GM13976 (cell line): ENCODE measurements around the gene TMEM40.
A peak's percentile ranks its signal among the peaks of the same experiment; 100 is the strongest.

ENCODE experiments used
- DNase-seq: peaks from one replicate; pipeline ENCODE4 v3.0.0; 2012; ENCODE audit warnings: low spot score
- CTCF ChIP-seq: IDR thresholded peaks from 2 replicates; pipeline ENCODE4 v1.5.1; 2012; ENCODE audit warnings: borderline replicate concordance, mild to moderate bottlenecking; ENCODE audit not compliant: insufficient read depth; ENCODE audit errors: extremely low read depth, missing control alignments, control extremely low read depth
- in situ Hi-C: fragments of 300-500 bp; cut with MboI; formaldehyde crosslinking; loops from one replicate; pipeline ENCODE4 v1.12.0; 2022; ENCODE audit warnings: low sequenced_read_pairs, mixed read lengths, inconsistent platforms; ENCODE audit not compliant: unreplicated experiment

The TMEM40 gene

DNA sequence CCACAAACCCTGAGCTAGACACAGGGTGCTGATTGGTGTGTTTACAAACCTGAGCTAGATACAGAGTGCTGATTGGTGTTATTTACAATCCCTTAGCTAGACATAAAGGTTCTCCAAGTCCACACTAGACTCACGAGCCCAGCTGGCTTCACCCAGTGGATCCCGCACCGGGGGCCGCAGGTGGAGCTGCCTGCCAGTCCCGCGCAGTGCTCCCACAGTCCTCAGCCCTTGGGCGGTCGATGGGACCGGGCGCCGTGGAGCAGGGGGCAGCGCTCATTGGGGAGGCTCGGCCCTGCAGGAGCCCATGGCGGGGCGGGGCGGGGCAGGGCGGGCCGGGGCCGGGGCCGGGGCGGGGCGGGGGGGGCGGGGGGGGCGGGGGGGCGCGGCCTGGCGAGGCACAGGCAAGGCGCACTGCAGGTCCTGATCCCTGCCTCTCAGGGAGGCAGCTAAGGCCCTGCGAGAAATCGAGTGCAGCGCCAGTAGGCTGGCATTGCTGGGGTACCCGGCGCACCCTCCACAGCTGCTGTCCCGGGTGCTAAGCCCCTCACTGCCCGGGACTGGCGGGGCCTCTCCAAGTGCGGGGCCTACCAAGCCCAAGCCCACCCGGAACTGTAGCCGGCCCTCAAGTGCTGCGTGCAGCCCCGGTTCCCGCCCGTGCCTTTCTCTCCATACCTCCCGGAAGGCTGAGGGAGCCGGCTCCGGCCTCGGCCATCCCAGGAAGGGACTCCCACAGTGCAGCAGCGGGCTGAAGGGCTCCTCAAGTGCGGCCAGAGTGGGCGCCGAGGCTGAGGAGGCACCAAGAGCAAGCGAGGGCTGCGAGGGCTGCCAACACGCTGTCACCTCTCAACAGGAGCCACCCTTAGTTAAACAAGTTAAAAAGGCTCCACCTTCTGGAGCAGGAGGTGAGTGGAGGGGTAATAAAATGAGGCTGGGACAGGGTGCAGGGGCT lies 9.8 kb upstream of the TMEM40 start:
- no peak for TF ChIP-seq CTCF
- in situ Hi-C loops: no loop called here
- DNase-seq: no peak

DNA sequence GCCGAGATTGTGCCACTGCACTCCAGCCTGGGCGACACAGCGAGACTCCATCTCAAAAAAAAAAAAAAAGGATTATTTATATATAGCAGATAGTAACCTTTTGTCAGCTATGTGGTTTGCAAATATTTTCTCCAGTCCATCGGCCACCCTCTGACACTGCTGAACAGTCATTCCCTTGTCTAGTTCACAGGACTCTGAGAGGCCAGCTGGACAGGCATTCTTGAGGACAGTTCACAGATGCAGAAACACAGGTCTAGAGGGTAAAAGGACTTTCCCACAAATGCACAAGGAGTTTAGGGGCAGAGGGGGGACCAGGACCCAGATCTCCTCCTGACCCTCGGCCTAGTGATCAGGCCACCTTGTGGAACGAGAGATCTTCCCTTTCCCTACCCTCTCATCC lies 7.5 kb upstream of the TMEM40 start:
- no peak for TF ChIP-seq CTCF
- in situ Hi-C loops: no loop called here
- no peak for DNase-seq

DNA sequence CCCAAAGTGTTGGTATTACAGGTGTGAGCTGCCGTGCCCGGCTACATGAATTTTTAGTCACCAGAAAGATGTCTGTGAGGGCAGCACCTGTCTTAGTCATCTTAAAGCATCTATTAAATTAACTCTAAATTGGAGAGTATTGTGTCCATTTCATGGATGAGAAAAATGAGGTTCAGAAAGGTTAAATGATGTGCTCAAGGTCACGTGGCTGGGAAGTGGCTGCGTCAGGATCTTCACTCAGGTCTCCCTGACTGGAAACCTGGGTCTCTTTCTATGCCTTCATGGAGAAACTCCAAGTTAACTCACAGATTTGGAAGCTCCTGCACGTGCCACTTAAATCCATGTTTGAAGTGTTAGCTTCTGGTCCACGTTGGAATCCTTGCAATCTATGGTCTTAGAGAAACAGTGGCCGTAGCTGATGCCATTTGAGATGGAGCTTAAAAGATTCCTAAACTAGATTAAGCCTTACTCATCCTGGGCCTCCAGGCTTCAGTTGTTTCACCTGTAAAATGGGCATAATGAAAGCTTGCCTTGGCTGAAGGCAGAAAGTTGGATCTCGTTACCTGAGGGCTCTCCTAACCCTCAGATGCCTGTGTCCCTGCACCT lies 5.2 kb upstream of the TMEM40 start:
- in situ Hi-C loops: no loop called here
- no peak for TF ChIP-seq CTCF
- no peak for DNase-seq

DNA sequence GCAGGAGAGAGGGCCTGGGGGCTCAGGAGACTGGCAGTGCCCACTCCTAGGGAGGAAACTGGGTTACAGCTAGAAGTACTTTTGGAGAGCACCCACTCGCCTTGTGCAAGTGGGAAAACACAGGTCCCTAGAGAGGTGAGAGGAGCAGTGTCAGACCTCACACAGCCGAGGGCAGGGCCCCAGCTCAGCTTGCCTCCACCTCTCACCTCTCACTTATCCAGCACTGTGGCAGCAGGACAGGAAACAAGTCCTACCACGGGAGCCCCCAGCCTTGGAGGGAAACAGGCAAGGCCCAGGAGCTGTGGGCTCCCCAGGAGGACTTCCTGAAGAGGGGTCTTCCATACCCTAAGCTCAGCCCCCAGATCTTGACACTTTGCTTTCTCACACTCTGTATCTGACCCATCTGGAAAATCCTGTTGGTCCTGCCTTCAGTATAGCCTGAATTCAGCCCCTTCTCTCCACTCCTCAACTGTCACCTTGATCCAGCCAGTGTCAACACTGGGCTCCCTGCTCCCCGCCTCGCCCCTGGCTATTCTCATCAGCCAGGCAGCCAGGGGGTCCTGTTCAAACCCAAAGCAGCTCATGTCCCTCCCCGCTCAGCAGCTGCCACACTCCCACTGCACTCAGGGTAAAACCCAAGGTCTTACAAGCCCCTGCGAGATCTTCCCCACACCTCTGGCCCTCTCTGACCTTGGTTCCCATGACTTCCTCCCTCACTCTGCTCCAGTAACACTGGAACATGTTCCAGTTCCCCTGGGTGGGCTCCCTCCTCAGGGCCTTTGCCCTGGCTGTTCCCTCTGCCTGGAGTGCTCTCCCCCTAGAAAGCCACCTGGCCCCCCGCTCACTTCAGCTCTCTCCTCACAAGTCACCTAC lies 870 bp upstream of the TMEM40 start:
- no peak for TF ChIP-seq CTCF
- in situ Hi-C loops: no loop called here
- no peak for DNase-seq

GRCh38 chr3:12758025-12758781 lies 856 bp downstream of the TMEM40 start:
- in situ Hi-C loops: no loop called here
- peak; percentile 72 for DNase-seq
- TF ChIP-seq CTCF: no peak
